ENCODE results near the gene LARP6.
A peak's percentile ranks its signal among the peaks of the same experiment; 100 is the strongest.

Gene LARP6

DNA sequence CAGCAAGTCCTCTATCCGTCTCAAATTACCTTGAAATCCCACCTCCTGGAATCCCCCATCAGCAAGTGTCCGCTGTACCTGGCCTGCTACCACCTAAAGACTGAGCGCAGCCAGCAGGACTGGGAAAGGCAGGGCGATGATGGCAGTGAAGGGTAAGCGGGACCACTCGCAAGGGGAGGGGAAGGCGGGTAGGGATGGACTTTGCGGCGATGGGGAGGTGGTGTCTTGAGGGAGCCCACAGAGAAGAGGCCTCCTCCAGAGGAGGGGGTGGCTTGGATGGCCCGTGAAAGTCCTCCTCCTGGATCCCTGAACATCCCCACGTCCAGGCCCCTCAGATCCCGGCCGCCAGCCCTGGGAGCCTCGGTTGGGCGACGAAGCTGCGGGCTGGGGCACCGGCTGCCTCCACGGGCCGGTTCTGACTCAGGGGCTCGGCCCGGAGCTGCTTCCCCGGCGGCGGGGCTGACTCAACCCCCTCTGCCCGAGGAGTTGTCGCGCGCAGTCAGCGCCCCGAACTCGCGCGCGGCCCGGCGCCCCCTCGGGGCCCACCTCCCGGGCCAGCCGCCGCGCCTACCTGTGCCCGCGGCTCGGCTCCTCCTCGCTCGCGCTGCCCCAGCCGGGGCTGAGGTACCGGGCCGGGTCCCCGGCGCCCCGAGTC is 512 bp downstream of the LARP6 start:
- TF ChIP-seq ESRRG (CRISPR knock-in tag; IDR thresholded peaks at IDR 0.05) (no peak), SNAI2 (CRISPR knock-in tag; IDR thresholded peaks at IDR 0.05) (no peak), RARB (CRISPR knock-in tag; IDR thresholded peaks at IDR 0.05) (no peak), ZNF70 (CRISPR knock-in tag; IDR thresholded peaks at IDR 0.05) (no peak), BACH2 (CRISPR knock-in tag; IDR thresholded peaks at IDR 0.05; ENCODE audit: borderline replicate concordance) (no peak), ZFP3 (CRISPR knock-in tag; IDR thresholded peaks at IDR 0.05) (no peak), ZC3H10 (CRISPR knock-in tag; IDR thresholded peaks at IDR 0.05) (no peak), PPARA (CRISPR knock-in tag; IDR thresholded peaks at IDR 0.05; ENCODE audit: borderline replicate concordance) (no peak), ISL1 (CRISPR knock-in tag; IDR thresholded peaks at IDR 0.05) (no peak), ZNF565 (CRISPR knock-in tag; conservative IDR thresholded peaks at IDR 0.05; ENCODE audit: low read depth) (no peak)
- TF ChIP-seq, protein P1, sequence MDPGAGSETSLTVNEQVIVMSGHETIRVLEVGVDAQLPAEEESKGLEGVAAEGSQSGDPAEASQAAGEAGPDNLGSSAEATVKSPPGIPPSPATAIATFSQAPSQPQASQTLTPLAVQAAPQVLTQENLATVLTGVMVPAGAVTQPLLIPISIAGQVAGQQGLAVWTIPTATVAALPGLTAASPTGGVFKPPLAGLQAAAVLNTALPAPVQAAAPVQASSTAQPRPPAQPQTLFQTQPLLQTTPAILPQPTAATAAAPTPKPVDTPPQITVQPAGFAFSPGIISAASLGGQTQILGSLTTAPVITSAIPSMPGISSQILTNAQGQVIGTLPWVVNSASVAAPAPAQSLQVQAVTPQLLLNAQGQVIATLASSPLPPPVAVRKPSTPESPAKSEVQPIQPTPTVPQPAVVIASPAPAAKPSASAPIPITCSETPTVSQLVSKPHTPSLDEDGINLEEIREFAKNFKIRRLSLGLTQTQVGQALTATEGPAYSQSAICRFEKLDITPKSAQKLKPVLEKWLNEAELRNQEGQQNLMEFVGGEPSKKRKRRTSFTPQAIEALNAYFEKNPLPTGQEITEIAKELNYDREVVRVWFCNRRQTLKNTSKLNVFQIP (CRISPR knock-in tag; IDR thresholded peaks at IDR 0.05; ENCODE audit: borderline replicate concordance, low read depth): no peak
- TF ChIP-seq, protein P2, sequence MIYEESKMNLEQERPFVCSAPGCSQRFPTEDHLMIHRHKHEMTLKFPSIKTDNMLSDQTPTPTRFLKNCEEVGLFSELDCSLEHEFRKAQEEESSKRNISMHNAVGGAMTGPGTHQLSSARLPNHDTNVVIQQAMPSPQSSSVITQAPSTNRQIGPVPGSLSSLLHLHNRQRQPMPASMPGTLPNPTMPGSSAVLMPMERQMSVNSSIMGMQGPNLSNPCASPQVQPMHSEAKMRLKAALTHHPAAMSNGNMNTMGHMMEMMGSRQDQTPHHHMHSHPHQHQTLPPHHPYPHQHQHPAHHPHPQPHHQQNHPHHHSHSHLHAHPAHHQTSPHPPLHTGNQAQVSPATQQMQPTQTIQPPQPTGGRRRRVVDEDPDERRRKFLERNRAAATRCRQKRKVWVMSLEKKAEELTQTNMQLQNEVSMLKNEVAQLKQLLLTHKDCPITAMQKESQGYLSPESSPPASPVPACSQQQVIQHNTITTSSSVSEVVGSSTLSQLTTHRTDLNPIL (CRISPR knock-in tag; IDR thresholded peaks at IDR 0.05; ENCODE audit: low read depth): no peak
- ATAC-seq: peak; percentile 46

DNA sequence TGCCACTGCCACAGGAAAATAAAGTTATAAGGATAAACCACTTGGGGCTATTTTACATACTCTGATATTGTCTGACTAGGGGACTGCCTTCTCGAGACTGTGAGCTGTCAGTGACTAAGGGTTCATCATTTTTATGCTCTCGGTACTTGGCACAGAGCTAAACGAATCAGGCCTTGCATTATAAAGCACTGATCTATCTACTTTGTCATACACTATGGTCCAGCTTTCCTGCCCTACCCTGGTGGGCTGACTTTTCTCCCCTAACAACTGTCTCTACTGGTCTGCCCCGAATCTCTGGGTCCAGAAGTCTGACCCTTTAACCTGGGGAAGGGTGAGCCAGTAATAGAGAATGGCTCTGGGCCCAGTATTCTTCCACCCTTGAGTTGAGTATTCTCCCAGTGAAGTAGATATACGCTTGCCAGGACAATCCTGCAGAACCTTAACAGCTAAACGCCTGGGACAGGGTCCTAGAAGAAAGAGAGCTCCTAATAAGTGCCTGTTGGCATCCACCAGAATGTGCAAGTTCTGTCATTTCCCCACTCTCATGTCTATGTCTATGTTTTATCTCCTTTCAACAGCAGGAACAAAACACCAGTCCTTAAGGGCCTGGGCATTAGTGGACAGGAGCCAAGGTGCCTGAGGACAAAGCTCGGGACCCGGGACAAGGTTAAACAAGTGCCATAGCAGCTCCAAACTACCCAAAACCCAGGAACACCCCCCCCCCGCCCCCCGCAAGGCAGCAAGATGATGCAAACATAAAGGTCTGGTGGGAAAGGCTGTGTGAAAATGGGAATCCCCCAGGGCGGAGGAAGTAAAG is 1.2 kb downstream of the LARP6 start:
- TF ChIP-seq CSDC2 (CRISPR knock-in tag; IDR thresholded peaks at IDR 0.05): no peak
- TF ChIP-seq ARNTL (CRISPR knock-in tag; IDR thresholded peaks at IDR 0.05; ENCODE audit: borderline replicate concordance, low read depth): no peak
- TF ChIP-seq, protein P2 (CRISPR knock-in tag; IDR thresholded peaks at IDR 0.05; ENCODE audit: low read depth): no peak
- TF ChIP-seq ISL1 (CRISPR knock-in tag; IDR thresholded peaks at IDR 0.05): no peak
- TF ChIP-seq, protein P3, sequence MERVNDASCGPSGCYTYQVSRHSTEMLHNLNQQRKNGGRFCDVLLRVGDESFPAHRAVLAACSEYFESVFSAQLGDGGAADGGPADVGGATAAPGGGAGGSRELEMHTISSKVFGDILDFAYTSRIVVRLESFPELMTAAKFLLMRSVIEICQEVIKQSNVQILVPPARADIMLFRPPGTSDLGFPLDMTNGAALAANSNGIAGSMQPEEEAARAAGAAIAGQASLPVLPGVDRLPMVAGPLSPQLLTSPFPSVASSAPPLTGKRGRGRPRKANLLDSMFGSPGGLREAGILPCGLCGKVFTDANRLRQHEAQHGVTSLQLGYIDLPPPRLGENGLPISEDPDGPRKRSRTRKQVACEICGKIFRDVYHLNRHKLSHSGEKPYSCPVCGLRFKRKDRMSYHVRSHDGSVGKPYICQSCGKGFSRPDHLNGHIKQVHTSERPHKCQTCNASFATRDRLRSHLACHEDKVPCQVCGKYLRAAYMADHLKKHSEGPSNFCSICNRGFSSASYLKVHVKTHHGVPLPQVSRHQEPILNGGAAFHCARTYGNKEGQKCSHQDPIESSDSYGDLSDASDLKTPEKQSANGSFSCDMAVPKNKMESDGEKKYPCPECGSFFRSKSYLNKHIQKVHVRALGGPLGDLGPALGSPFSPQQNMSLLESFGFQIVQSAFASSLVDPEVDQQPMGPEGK (CRISPR knock-in tag; IDR thresholded peaks at IDR 0.05; ENCODE audit: borderline replicate concordance): no peak
- no peak for TF ChIP-seq BACH2 (CRISPR knock-in tag; IDR thresholded peaks at IDR 0.05; ENCODE audit: borderline replicate concordance)
- TF ChIP-seq ESRRG (CRISPR knock-in tag; IDR thresholded peaks at IDR 0.05): no peak
- no peak for TF ChIP-seq ZFP30 (CRISPR knock-in tag; IDR thresholded peaks at IDR 0.05)
- no peak for TF ChIP-seq ZNF70 (CRISPR knock-in tag; IDR thresholded peaks at IDR 0.05)
- no peak for TF ChIP-seq TOX (CRISPR knock-in tag; IDR thresholded peaks at IDR 0.05; ENCODE audit: borderline replicate concordance)
- TF ChIP-seq, protein P4, sequence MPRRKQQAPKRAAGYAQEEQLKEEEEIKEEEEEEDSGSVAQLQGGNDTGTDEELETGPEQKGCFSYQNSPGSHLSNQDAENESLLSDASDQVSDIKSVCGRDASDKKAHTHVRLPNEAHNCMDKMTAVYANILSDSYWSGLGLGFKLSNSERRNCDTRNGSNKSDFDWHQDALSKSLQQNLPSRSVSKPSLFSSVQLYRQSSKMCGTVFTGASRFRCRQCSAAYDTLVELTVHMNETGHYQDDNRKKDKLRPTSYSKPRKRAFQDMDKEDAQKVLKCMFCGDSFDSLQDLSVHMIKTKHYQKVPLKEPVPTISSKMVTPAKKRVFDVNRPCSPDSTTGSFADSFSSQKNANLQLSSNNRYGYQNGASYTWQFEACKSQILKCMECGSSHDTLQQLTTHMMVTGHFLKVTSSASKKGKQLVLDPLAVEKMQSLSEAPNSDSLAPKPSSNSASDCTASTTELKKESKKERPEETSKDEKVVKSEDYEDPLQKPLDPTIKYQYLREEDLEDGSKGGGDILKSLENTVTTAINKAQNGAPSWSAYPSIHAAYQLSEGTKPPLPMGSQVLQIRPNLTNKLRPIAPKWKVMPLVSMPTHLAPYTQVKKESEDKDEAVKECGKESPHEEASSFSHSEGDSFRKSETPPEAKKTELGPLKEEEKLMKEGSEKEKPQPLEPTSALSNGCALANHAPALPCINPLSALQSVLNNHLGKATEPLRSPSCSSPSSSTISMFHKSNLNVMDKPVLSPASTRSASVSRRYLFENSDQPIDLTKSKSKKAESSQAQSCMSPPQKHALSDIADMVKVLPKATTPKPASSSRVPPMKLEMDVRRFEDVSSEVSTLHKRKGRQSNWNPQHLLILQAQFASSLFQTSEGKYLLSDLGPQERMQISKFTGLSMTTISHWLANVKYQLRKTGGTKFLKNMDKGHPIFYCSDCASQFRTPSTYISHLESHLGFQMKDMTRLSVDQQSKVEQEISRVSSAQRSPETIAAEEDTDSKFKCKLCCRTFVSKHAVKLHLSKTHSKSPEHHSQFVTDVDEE (CRISPR knock-in tag; IDR thresholded peaks at IDR 0.05): no peak
- ATAC-seq: peak; percentile 5; the same call in 2 of the 3 replicates

DNA sequence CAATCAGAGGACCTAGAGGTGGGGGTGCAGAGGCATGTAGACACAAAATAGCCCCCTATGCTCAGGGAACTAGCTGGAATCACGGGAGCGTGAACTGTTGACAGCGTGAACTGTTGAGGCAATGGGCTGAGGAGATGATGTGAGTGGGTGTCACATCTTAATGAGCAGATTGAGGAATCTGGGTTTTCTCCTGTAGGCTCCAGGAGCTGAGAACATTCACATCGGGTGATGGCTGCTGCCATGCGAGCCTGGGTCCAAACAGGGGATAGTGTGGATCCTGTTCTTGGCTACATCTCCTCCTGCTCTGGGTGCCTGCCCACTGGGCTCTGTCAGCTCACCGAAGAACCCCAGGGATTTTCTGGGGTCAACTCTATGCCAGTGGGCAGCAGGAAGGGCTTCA is 2.1 kb downstream of the LARP6 start:
- ATAC-seq: no peak
- TF ChIP-seq ZNF565 (CRISPR knock-in tag; conservative IDR thresholded peaks at IDR 0.05; ENCODE audit: low read depth) (no peak), TCF4 (CRISPR knock-in tag; IDR thresholded peaks at IDR 0.05; ENCODE audit: borderline replicate concordance) (no peak), SNAI2 (CRISPR knock-in tag; IDR thresholded peaks at IDR 0.05) (no peak), ZC3H10 (CRISPR knock-in tag; IDR thresholded peaks at IDR 0.05) (no peak), ARNTL (CRISPR knock-in tag; IDR thresholded peaks at IDR 0.05; ENCODE audit: borderline replicate concordance, low read depth) (no peak), ISL1 (CRISPR knock-in tag; IDR thresholded peaks at IDR 0.05) (no peak), CSDC2 (CRISPR knock-in tag; IDR thresholded peaks at IDR 0.05) (no peak), OSR1 (CRISPR knock-in tag; IDR thresholded peaks at IDR 0.05) (no peak)
- TF ChIP-seq, protein P2 (CRISPR knock-in tag; IDR thresholded peaks at IDR 0.05; ENCODE audit: low read depth): no peak
- TF ChIP-seq, protein P3 (CRISPR knock-in tag; IDR thresholded peaks at IDR 0.05; ENCODE audit: borderline replicate concordance): no peak
